Activated CD8-positive, alpha-beta memory T cell treated with anti-CD3 and anti-CD28 coated beads, Interleukin-2, amount 10 ng/mL, durations not matched to agents 7 days and 5 days (primary cell): ENCODE measurements around the gene HAVCR1. TPM values are rescaled to one million over a fixed set of nuclear protein-coding genes. Genes with fewer than 3 reads are reported as not detected.
"Not testable (repeated sequence)": the region's sequence is repeated elsewhere in the genome, so short reads cannot be mapped to it uniquely, and the experiment has no call there.

Experiments
- ATAC-seq: fragments of 150-1000 bp; cut with Tn5 transposase; one replicate; pipeline ENCODE4 v1.10.0; 2021; ENCODE audit warnings: moderate library complexity
- CTCF ChIA-PET: fragments of 350-600 bp; sonication (Branson Sonifier 250); formaldehyde crosslinking; loops from one replicate; lab custom pipeline; 2021; ENCODE audit warnings: antibody characterized with exemption; lab: Charles Lee
- DNase-seq: peaks from one replicate; pipeline ENCODE4 v3.0.0-alpha.2; 2020
- H3K27ac Mint-ChIP-seq: one replicate; pipeline ENCODE4 v1.8.0; 2021; ENCODE audit warnings: mild to moderate bottlenecking, mixed read lengths
- H3K27me3 Mint-ChIP-seq: one replicate; pipeline ENCODE4 v1.8.0; 2021; ENCODE audit warnings: mixed read lengths
- H3K36me3 Mint-ChIP-seq: one replicate; pipeline ENCODE4 v1.8.0; 2021; ENCODE audit warnings: mild to moderate bottlenecking, mixed read lengths
- H3K4me1 Mint-ChIP-seq: one replicate; pipeline ENCODE4 v1.8.0; 2021; ENCODE audit warnings: mixed read lengths
- H3K4me3 Mint-ChIP-seq: one replicate; pipeline ENCODE4 v1.8.0; 2021; ENCODE audit warnings: mild to moderate bottlenecking, moderate library complexity, mixed read lengths
- H3K9me3 Mint-ChIP-seq: one replicate; pipeline ENCODE4 v1.8.0; 2022; ENCODE audit warnings: low read depth, mixed read lengths
- total RNA-seq, 2 experiments: library from RNA; stranded (reverse); gene quantifications; one replicate each; pipeline ENCODE4 v1.2.3, GENCODE V29; 2021

The HAVCR1 gene
- total RNA-seq, 2 experiments from 2014 or later = 2.2 to 2.7 TPM

GRCh38 chr5:157020002-157020401 lies 38.9 kb downstream of the HAVCR1 start:
- no peak overlapping the region for H3K4me3 Mint-ChIP-seq
- no peak overlapping the region for H3K27ac Mint-ChIP-seq
- no peak for DNase-seq
- H3K27me3 Mint-ChIP-seq = peaks cover 2% of the 10 kb centered on the region
- H3K4me1 Mint-ChIP-seq = peaks cover 31% of the 10 kb centered on the region
- no peak for ATAC-seq
- H3K9me3 Mint-ChIP-seq = peaks cover 14% of the 10 kb centered on the region
- CTCF ChIA-PET = interaction anchor here (0.7 kb wide), 1 partner anchor 97 kb away, joined by 3 read pairs; no protein-coding TSS in a partner anchor
- H3K36me3 Mint-ChIP-seq = peaks cover 54% of the 10 kb centered on the region

GRCh38 chr5:157014143-157014542 lies 44.8 kb downstream of the HAVCR1 start:
- Mint-ChIP-seq H3K9me3 (peaks cover 11% of the 10 kb centered on the region), H3K36me3 (peaks cover 36% of the 10 kb centered on the region)
- DNase-seq, ATAC-seq, CTCF ChIA-PET, H3K27me3 Mint-ChIP-seq, H3K27ac Mint-ChIP-seq, H3K4me3 Mint-ChIP-seq, H3K4me1 Mint-ChIP-seq: not testable (repeated sequence)

GRCh38 chr5:157006262-157006661 lies 52.7 kb downstream of the HAVCR1 start:
- Mint-ChIP-seq H3K27ac (no peak overlapping the region), H3K9me3 (peaks cover 9% of the 10 kb centered on the region), H3K4me1 (peaks cover 16% of the 10 kb centered on the region), H3K27me3 (no peaks in the 10 kb centered on the region), H3K4me3 (no peak overlapping the region), H3K36me3 (peaks cover 23% of the 10 kb centered on the region)
- no peak for DNase-seq
- no peak for ATAC-seq
- CTCF ChIA-PET = no interaction called here

- H3K4me1 Mint-ChIP-seq = peaks cover 16% of the 10 kb centered on the region
- H3K4me3 Mint-ChIP-seq = no peak overlapping the region
- H3K9me3 Mint-ChIP-seq = peaks cover 13% of the 10 kb centered on the region
- H3K27me3 Mint-ChIP-seq = no peaks in the 10 kb centered on the region
- H3K36me3 Mint-ChIP-seq = peaks cover 28% of the 10 kb centered on the region
- CTCF ChIA-PET = interaction anchor here (0.5 to 1.2 kb wide), 3 partner anchors 43 to 127 kb away, joined by 3 to 4 read pairs (median 3); no protein-coding TSS in a partner anchor
- H3K27ac Mint-ChIP-seq = no peak overlapping the region
- no peak for ATAC-seq
- DNase-seq = no peak
These were observed 53.9 kb downstream of the HAVCR1 start for GRCh38 chr5:157004893-157005551.

GRCh38 chr5:156991714-156992113 lies 67.2 kb downstream of the HAVCR1 start:
- ATAC-seq (no peak), DNase-seq (no peak)
- Mint-ChIP-seq H3K9me3 (peaks cover 7% of the 10 kb centered on the region), H3K27ac (no peak overlapping the region), H3K36me3 (peaks cover 13% of the 10 kb centered on the region), H3K4me1 (peaks cover 5% of the 10 kb centered on the region), H3K4me3 (no peak overlapping the region), H3K27me3 (peaks cover 14% of the 10 kb centered on the region)
- CTCF ChIA-PET = no interaction called here

GRCh38 chr5:156984064-156984463 lies 74.9 kb downstream of the HAVCR1 start:
- Mint-ChIP-seq H3K27ac (no peak overlapping the region), H3K9me3 (peaks cover 7% of the 10 kb centered on the region), H3K27me3 (peaks cover 20% of the 10 kb centered on the region), H3K4me1 (peaks cover 6% of the 10 kb centered on the region), H3K36me3 (peaks cover 20% of the 10 kb centered on the region), H3K4me3 (no peak overlapping the region)
- no peak for ATAC-seq
- DNase-seq = no peak
- CTCF ChIA-PET = no interaction called here

GRCh38 chr5:156981481-156981880 lies 77.4 kb downstream of the HAVCR1 start:
- Mint-ChIP-seq H3K36me3 (peaks cover 13% of the 10 kb centered on the region), H3K27ac (no peak overlapping the region), H3K9me3 (peaks cover 2% of the 10 kb centered on the region), H3K27me3 (peaks cover 15% of the 10 kb centered on the region), H3K4me3 (no peak overlapping the region), H3K4me1 (peaks cover 3% of the 10 kb centered on the region)
- DNase-seq = no peak
- ATAC-seq = no peak
- CTCF ChIA-PET = no interaction called here

Other genes starting within 250 kb of the HAVCR1 start
- gene PPP1R2B, start 208.8 kb downstream of the HAVCR1 start, total RNA-seq = not detected
- 10 to 100 TPM in 1 of 2 experiments, 1 to 10 TPM in 1; 4.6 to 10.2 TPM for gene TIMD4, start 95.9 kb downstream of the HAVCR1 start, total RNA-seq
- 100 to 1,000 TPM in 1 of 2 experiments, 10 to 100 TPM in 1; 51.9 to 108 TPM for gene HAVCR2, start 49.9 kb upstream of the HAVCR1 start, total RNA-seq
- gene MED7, start 83.7 kb upstream of the HAVCR1 start, total RNA-seq = 10 to 100 TPM; 15.8 to 17.0 TPM
- under 1 TPM in 1 of 2 experiments, not detected in 1; 0.09 TPM for gene GARIN3, start 107.1 kb upstream of the HAVCR1 start, total RNA-seq
- gene ITK, start 121.7 kb upstream of the HAVCR1 start, total RNA-seq = 100 to 1,000 TPM; 209 to 215 TPM
- gene CYFIP2, start 207.0 kb upstream of the HAVCR1 start, total RNA-seq = 100 to 1,000 TPM; 382 to 438 TPM